HepG2 (cell line): ENCODE data around the gene CCDC88C.

Experiments
- CBFB ChIP-seq: sonication (generic); formaldehyde crosslinking; IDR thresholded peaks from 2 replicates; pipeline ENCODE4 v1.4.0; 2020; ENCODE audit warnings: missing genetic modification reagents
- CC2D1A ChIP-seq: sonication (generic); formaldehyde crosslinking; IDR thresholded peaks from 2 replicates; pipeline ENCODE4 v1.8.1; 2023; ENCODE audit warnings: mild to moderate bottlenecking, missing genetic modification reagents
- POLR2AphosphoS2 ChIP-seq: IDR thresholded peaks from 2 replicates; pipeline ENCODE4 v1.6.1; 2011; ENCODE audit warnings: low read depth, low read length, improper control_type of control experiment
- POLR2AphosphoS5 ChIP-seq: IDR thresholded peaks from 2 replicates; pipeline ENCODE4 v1.6.1; 2012; ENCODE audit warnings: low read depth, low read length
- RAD21 ChIP-seq: fragments of 450-650 bp; formaldehyde crosslinking; IDR thresholded peaks from 2 replicates; pipeline ENCODE4 v1.5.0; 2020; ENCODE audit warnings: mild to moderate bottlenecking
- SUZ12 ChIP-seq: fragments of 150-350 bp; IDR thresholded peaks from 2 replicates; pipeline ENCODE4 v1.6.1; 2014; ENCODE audit warnings: low read depth, low read length
- TF ChIP-seq, protein P1 (sequence below): sonication (generic); formaldehyde crosslinking; IDR thresholded peaks from one replicate; pipeline ENCODE4 v1.5.1; 2020; ENCODE audit warnings: mild to moderate bottlenecking, missing genetic modification reagents; ENCODE audit errors: not compliant biosample characterization
- TF ChIP-seq, protein P2 (sequence below): sonication (generic); formaldehyde crosslinking; IDR thresholded peaks from 2 replicates; pipeline ENCODE4 v1.8.1; 2023; ENCODE audit warnings: mild to moderate bottlenecking, missing genetic modification reagents, borderline replicate concordance
- TF ChIP-seq, protein P3 (sequence below): sonication (generic); formaldehyde crosslinking; IDR thresholded peaks from 2 replicates; pipeline ENCODE4 v1.4.0; 2020; ENCODE audit warnings: missing genetic modification reagents
- TF ChIP-seq, protein P4 (sequence below): IDR thresholded peaks from 2 replicates; pipeline ENCODE4 v1.6.1; 2018; ENCODE audit warnings: missing genetic modification reagents
- TF ChIP-seq, protein P5 (sequence below): sonication (generic); formaldehyde crosslinking; IDR thresholded peaks from 2 replicates; pipeline ENCODE4 v1.5.0; 2020; ENCODE audit warnings: mild to moderate bottlenecking, missing genetic modification reagents, moderate library complexity
- TF ChIP-seq, protein P6 (sequence below): sonication (generic); formaldehyde crosslinking; IDR thresholded peaks from 2 replicates; pipeline ENCODE4 v1.4.0; 2020; ENCODE audit warnings: missing genetic modification reagents

DNA sequence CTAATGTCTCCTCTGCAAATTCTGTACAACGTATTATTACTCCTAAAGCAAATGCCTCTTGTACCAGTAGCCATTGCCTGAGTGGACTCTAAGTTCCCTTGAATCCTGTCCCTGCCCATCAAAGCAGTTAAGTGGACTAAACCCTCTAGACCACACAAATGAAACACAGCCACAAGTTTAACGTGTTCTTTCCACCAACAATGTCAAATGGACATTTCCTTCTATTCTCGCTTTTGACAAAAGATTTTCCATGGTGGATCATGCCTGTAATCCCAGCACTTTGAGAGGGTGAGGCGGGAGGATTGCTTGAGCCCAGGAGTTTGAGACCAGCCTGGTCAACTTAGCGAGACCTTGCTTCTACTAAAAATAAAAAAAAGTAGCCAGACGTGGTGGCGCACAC is 15.9 kb downstream of the CCDC88C start:
- TF ChIP-seq CBFB, result no peak
- TF ChIP-seq, protein P1, sequence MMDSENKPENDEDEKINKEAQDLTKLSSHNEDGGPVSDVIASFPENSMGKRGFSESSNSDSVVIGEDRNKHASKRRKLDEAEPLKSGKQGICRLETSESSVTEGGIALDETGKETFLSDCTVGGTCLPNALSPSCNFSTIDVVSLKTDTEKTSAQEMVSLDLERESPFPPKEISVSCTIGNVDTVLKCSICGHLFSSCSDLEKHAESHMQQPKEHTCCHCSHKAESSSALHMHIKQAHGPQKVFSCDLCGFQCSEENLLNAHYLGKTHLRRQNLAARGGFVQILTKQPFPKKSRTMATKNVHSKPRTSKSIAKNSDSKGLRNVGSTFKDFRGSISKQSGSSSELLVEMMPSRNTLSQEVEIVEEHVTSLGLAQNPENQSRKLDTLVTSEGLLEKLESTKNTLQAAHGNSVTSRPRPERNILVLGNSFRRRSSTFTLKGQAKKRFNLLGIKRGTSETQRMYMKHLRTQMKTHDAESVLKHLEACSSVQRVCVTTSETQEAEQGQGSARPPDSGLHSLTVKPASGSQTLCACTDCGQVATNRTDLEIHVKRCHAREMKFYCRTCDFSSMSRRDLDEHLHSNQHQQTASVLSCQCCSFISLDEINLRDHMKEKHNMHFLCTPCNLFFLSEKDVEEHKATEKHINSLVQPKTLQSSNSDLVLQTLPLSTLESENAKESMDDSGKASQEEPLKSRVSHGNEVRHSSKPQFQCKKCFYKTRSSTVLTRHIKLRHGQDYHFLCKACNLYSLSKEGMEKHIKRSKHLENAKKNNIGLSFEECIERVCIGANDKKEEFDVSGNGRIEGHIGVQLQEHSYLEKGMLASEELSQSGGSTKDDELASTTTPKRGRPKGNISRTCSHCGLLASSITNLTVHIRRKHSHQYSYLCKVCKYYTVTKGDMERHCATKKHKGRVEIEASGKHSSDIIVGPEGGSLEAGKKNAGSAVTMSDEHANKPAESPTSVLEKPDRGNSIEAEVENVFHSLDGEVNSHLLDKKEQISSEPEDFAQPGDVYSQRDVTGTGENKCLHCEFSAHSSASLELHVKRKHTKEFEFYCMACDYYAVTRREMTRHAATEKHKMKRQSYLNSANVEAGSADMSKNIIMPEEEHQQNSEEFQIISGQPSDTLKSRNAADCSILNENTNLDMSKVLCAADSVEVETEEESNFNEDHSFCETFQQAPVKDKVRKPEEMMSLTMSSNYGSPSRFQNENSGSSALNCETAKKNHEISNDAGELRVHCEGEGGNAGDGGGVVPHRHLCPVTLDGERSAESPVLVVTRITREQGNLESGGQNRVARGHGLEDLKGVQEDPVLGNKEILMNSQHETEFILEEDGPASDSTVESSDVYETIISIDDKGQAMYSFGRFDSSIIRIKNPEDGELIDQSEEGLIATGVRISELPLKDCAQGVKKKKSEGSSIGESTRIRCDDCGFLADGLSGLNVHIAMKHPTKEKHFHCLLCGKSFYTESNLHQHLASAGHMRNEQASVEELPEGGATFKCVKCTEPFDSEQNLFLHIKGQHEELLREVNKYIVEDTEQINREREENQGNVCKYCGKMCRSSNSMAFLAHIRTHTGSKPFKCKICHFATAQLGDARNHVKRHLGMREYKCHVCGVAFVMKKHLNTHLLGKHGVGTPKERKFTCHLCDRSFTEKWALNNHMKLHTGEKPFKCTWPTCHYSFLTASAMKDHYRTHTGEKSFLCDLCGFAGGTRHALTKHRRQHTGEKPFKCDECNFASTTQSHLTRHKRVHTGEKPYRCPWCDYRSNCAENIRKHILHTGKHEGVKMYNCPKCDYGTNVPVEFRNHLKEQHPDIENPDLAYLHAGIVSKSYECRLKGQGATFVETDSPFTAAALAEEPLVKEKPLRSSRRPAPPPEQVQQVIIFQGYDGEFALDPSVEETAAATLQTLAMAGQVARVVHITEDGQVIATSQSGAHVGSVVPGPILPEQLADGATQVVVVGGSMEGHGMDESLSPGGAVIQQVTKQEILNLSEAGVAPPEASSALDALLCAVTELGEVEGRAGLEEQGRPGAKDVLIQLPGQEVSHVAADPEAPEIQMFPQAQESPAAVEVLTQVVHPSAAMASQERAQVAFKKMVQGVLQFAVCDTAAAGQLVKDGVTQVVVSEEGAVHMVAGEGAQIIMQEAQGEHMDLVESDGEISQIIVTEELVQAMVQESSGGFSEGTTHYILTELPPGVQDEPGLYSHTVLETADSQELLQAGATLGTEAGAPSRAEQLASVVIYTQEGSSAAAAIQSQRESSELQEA (CRISPR knock-in tag), result no peak
- TF ChIP-seq, protein P2, sequence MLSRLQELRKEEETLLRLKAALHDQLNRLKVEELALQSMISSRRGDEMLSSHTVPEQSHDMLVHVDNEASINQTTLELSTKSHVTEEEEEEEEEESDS (CRISPR knock-in tag), result no peak
- TF ChIP-seq RAD21 (CRISPR knock-in tag), result no peak
- TF ChIP-seq, protein P3, sequence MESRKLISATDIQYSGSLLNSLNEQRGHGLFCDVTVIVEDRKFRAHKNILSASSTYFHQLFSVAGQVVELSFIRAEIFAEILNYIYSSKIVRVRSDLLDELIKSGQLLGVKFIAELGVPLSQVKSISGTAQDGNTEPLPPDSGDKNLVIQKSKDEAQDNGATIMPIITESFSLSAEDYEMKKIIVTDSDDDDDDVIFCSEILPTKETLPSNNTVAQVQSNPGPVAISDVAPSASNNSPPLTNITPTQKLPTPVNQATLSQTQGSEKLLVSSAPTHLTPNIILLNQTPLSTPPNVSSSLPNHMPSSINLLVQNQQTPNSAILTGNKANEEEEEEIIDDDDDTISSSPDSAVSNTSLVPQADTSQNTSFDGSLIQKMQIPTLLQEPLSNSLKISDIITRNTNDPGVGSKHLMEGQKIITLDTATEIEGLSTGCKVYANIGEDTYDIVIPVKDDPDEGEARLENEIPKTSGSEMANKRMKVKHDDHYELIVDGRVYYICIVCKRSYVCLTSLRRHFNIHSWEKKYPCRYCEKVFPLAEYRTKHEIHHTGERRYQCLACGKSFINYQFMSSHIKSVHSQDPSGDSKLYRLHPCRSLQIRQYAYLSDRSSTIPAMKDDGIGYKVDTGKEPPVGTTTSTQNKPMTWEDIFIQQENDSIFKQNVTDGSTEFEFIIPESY, result no peak
- no peak for TF ChIP-seq SUZ12
- TF ChIP-seq, protein P4, sequence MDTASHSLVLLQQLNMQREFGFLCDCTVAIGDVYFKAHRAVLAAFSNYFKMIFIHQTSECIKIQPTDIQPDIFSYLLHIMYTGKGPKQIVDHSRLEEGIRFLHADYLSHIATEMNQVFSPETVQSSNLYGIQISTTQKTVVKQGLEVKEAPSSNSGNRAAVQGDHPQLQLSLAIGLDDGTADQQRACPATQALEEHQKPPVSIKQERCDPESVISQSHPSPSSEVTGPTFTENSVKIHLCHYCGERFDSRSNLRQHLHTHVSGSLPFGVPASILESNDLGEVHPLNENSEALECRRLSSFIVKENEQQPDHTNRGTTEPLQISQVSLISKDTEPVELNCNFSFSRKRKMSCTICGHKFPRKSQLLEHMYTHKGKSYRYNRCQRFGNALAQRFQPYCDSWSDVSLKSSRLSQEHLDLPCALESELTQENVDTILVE (CRISPR knock-in tag), result no peak
- TF ChIP-seq, protein P5, sequence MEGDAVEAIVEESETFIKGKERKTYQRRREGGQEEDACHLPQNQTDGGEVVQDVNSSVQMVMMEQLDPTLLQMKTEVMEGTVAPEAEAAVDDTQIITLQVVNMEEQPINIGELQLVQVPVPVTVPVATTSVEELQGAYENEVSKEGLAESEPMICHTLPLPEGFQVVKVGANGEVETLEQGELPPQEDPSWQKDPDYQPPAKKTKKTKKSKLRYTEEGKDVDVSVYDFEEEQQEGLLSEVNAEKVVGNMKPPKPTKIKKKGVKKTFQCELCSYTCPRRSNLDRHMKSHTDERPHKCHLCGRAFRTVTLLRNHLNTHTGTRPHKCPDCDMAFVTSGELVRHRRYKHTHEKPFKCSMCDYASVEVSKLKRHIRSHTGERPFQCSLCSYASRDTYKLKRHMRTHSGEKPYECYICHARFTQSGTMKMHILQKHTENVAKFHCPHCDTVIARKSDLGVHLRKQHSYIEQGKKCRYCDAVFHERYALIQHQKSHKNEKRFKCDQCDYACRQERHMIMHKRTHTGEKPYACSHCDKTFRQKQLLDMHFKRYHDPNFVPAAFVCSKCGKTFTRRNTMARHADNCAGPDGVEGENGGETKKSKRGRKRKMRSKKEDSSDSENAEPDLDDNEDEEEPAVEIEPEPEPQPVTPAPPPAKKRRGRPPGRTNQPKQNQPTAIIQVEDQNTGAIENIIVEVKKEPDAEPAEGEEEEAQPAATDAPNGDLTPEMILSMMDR (CRISPR knock-in tag), result no peak
- TF ChIP-seq CC2D1A (CRISPR knock-in tag), result no peak
- TF ChIP-seq, protein P6, sequence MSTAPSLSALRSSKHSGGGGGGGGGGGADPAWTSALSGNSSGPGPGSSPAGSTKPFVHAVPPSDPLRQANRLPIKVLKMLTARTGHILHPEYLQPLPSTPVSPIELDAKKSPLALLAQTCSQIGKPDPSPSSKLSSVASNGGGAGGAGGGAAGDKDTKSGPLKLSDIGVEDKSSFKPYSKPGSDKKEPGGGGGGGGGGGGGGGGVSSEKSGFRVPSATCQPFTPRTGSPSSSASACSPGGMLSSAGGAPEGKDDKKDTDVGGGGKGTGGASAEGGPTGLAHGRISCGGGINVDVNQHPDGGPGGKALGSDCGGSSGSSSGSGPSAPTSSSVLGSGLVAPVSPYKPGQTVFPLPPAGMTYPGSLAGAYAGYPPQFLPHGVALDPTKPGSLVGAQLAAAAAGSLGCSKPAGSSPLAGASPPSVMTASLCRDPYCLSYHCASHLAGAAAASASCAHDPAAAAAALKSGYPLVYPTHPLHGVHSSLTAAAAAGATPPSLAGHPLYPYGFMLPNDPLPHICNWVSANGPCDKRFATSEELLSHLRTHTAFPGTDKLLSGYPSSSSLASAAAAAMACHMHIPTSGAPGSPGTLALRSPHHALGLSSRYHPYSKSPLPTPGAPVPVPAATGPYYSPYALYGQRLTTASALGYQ, result no peak
- no peak for TF ChIP-seq POLR2AphosphoS5
- no peak for TF ChIP-seq POLR2AphosphoS2
